ENCODE results near the gene CCDC150. TPM values are rescaled to one million over a fixed set of nuclear protein-coding genes. Genes with fewer than 3 reads are reported as not detected.
"Not testable (repeated sequence)": the region's sequence is repeated elsewhere in the genome, so short reads cannot be mapped to it uniquely, and the experiment has no call there.

Gene CCDC150
- total RNA-seq, 2 experiments from 2014 or later = 18.6 to 30.6 TPM

- no peaks in the 10 kb centered on the region for H3K4me1 Mint-ChIP-seq
- H3K4me3 Mint-ChIP-seq = no peak overlapping the region
- H3K9me3 Mint-ChIP-seq (ENCODE audit: low read depth) = peaks cover 43% of the 10 kb centered on the region
- H3K36me3 Mint-ChIP-seq = peaks cover 80% of the 10 kb centered on the region
- H3K27me3 Mint-ChIP-seq = no peaks in the 10 kb centered on the region
- DNase-seq (no peak), ATAC-seq (no peak)
- H3K27ac Mint-ChIP-seq = no peak overlapping the region
- CTCF ChIA-PET = no interaction called here
These were observed 13.4 kb downstream of the CCDC150 start for GRCh38 chr2:196652869-196653268.

GRCh38 chr2:196653843-196654242 lies 14.3 kb downstream of the CCDC150 start:
- Mint-ChIP-seq H3K27ac (no peak overlapping the region), H3K36me3 (peaks cover 77% of the 10 kb centered on the region)
- CTCF ChIA-PET = no interaction called here

GRCh38 chr2:196655761-196656160 lies 16.2 kb downstream of the CCDC150 start:
- Mint-ChIP-seq H3K36me3 (peaks cover 72% of the 10 kb centered on the region), H3K27ac (no peak overlapping the region), H3K27me3 (no peaks in the 10 kb centered on the region), H3K4me1 (no peaks in the 10 kb centered on the region), H3K4me3 (no peak overlapping the region), H3K9me3 (ENCODE audit: low read depth) (peaks cover 27% of the 10 kb centered on the region)
- DNase-seq (no peak), ATAC-seq (no peak)
- CTCF ChIA-PET = no interaction called here

More at GRCh38 chr2:196653843-196654242, 14.3 kb downstream of the CCDC150 start:
- Mint-ChIP-seq H3K4me3 (no peak overlapping the region), H3K4me1 (no peaks in the 10 kb centered on the region), H3K27me3 (no peaks in the 10 kb centered on the region), H3K9me3 (ENCODE audit: low read depth) (peaks cover 43% of the 10 kb centered on the region)
- DNase-seq (no peak), ATAC-seq (no peak)

GRCh38 chr2:196657333-196657732 lies 17.8 kb downstream of the CCDC150 start:
- DNase-seq = no peak
- CTCF ChIA-PET = no interaction called here
- H3K4me1 Mint-ChIP-seq = no peaks in the 10 kb centered on the region
- ATAC-seq = no peak
- no peaks in the 10 kb centered on the region for H3K27me3 Mint-ChIP-seq
- H3K9me3 Mint-ChIP-seq (ENCODE audit: low read depth) = peaks cover 15% of the 10 kb centered on the region
- H3K36me3 Mint-ChIP-seq = peaks cover 61% of the 10 kb centered on the region
- H3K27ac Mint-ChIP-seq = no peak overlapping the region
- H3K4me3 Mint-ChIP-seq = no peak overlapping the region

- Mint-ChIP-seq H3K27me3 (no peaks in the 10 kb centered on the region), H3K4me1 (no peaks in the 10 kb centered on the region), H3K9me3 (ENCODE audit: low read depth) (no peaks in the 10 kb centered on the region), H3K36me3 (peaks cover 40% of the 10 kb centered on the region), H3K4me3 (no peak overlapping the region), H3K27ac (no peak overlapping the region)
- no peak for ATAC-seq
- CTCF ChIA-PET = no interaction called here
- no peak for DNase-seq
These were observed 20.3 kb downstream of the CCDC150 start for GRCh38 chr2:196659844-196660243.

- no peaks in the 10 kb centered on the region for H3K4me1 Mint-ChIP-seq
- no peak overlapping the region for H3K27ac Mint-ChIP-seq
- no peaks in the 10 kb centered on the region for H3K9me3 Mint-ChIP-seq (ENCODE audit: low read depth)
- DNase-seq = no peak
- no peaks in the 10 kb centered on the region for H3K27me3 Mint-ChIP-seq
- no peak overlapping the region for H3K4me3 Mint-ChIP-seq
- ATAC-seq = no peak
- H3K36me3 Mint-ChIP-seq = peaks cover 43% of the 10 kb centered on the region
- CTCF ChIA-PET = no interaction called here
These were observed 20.7 kb downstream of the CCDC150 start for GRCh38 chr2:196660244-196660643.

GRCh38 chr2:196670342-196670741 lies 30.8 kb downstream of the CCDC150 start:
- Mint-ChIP-seq H3K27ac (no peak overlapping the region), H3K9me3 (ENCODE audit: low read depth) (no peaks in the 10 kb centered on the region), H3K27me3 (no peaks in the 10 kb centered on the region), H3K4me1 (no peaks in the 10 kb centered on the region), H3K4me3 (no peak overlapping the region), H3K36me3 (peaks cover 26% of the 10 kb centered on the region)
- DNase-seq (no peak), ATAC-seq (no peak)
- CTCF ChIA-PET = no interaction called here

- H3K4me1 Mint-ChIP-seq = peaks cover 2% of the 10 kb centered on the region
- no peak overlapping the region for H3K27ac Mint-ChIP-seq
- no peaks in the 10 kb centered on the region for H3K9me3 Mint-ChIP-seq (ENCODE audit: low read depth)
- peaks cover 24% of the 10 kb centered on the region for H3K36me3 Mint-ChIP-seq
- DNase-seq (no peak), ATAC-seq (no peak)
- no peaks in the 10 kb centered on the region for H3K27me3 Mint-ChIP-seq
- H3K4me3 Mint-ChIP-seq = no peak overlapping the region
- CTCF ChIA-PET = no interaction called here
These were observed 36.4 kb downstream of the CCDC150 start for GRCh38 chr2:196675963-196676362.

- Mint-ChIP-seq H3K27ac (no peak overlapping the region), H3K4me1 (peaks cover 2% of the 10 kb centered on the region), H3K4me3 (no peak overlapping the region), H3K9me3 (ENCODE audit: low read depth) (no peaks in the 10 kb centered on the region), H3K27me3 (no peaks in the 10 kb centered on the region), H3K36me3 (peaks cover 26% of the 10 kb centered on the region)
- CTCF ChIA-PET = interaction anchor here (0.6 kb wide), 1 partner anchor 43 kb away, joined by 3 read pairs; no protein-coding TSS in a partner anchor
- no peak for DNase-seq
- ATAC-seq = no peak
These were observed 37.9 kb downstream of the CCDC150 start for GRCh38 chr2:196677404-196677803.

- no peak overlapping the region for H3K27ac Mint-ChIP-seq
- H3K4me3 Mint-ChIP-seq = no peak overlapping the region
- peaks cover 2% of the 10 kb centered on the region for H3K4me1 Mint-ChIP-seq
- DNase-seq = no peak
- H3K27me3 Mint-ChIP-seq = no peaks in the 10 kb centered on the region
- no peak for ATAC-seq
- H3K9me3 Mint-ChIP-seq (ENCODE audit: low read depth) = peaks cover 7% of the 10 kb centered on the region
- CTCF ChIA-PET = no interaction called here
- H3K36me3 Mint-ChIP-seq = peaks cover 34% of the 10 kb centered on the region
These were observed 39.9 kb downstream of the CCDC150 start for GRCh38 chr2:196679368-196679767.

- H3K4me3 Mint-ChIP-seq = no peak overlapping the region
- DNase-seq (no peak), ATAC-seq (no peak)
- CTCF ChIA-PET = no interaction called here
- peaks cover 8% of the 10 kb centered on the region for H3K9me3 Mint-ChIP-seq (ENCODE audit: low read depth)
- H3K4me1 Mint-ChIP-seq = peaks cover 2% of the 10 kb centered on the region
- H3K27ac Mint-ChIP-seq = no peak overlapping the region
- H3K27me3 Mint-ChIP-seq = no peaks in the 10 kb centered on the region
- peaks cover 37% of the 10 kb centered on the region for H3K36me3 Mint-ChIP-seq
These were observed 42.0 kb downstream of the CCDC150 start for GRCh38 chr2:196681510-196681909.

- no peaks in the 10 kb centered on the region for H3K4me1 Mint-ChIP-seq
- ATAC-seq (no peak), DNase-seq (no peak)
- CTCF ChIA-PET = no interaction called here
- H3K9me3 Mint-ChIP-seq (ENCODE audit: low read depth) = peaks cover 16% of the 10 kb centered on the region
- no peak overlapping the region for H3K27ac Mint-ChIP-seq
- no peak overlapping the region for H3K4me3 Mint-ChIP-seq
- peaks cover 41% of the 10 kb centered on the region for H3K36me3 Mint-ChIP-seq
- no peaks in the 10 kb centered on the region for H3K27me3 Mint-ChIP-seq
These were observed 46.3 kb downstream of the CCDC150 start for GRCh38 chr2:196685792-196686191.

- H3K27ac Mint-ChIP-seq, H3K27me3 Mint-ChIP-seq, CTCF ChIA-PET, ATAC-seq, H3K4me1 Mint-ChIP-seq, H3K4me3 Mint-ChIP-seq, DNase-seq: not testable (repeated sequence)
- Mint-ChIP-seq H3K36me3 (peaks cover 36% of the 10 kb centered on the region), H3K9me3 (ENCODE audit: low read depth) (peaks cover 16% of the 10 kb centered on the region)
These were observed 47.2 kb downstream of the CCDC150 start for GRCh38 chr2:196686737-196687136.

GRCh38 chr2:196696423-196697079 lies 57.0 kb downstream of the CCDC150 start:
- CTCF ChIA-PET = no interaction called here
- H3K36me3 Mint-ChIP-seq = peaks cover 12% of the 10 kb centered on the region
- no peaks in the 10 kb centered on the region for H3K27me3 Mint-ChIP-seq
- ATAC-seq (no peak), DNase-seq (no peak)
- H3K4me3 Mint-ChIP-seq = no peak overlapping the region
- H3K4me1 Mint-ChIP-seq = no peaks in the 10 kb centered on the region
- no peaks in the 10 kb centered on the region for H3K9me3 Mint-ChIP-seq (ENCODE audit: low read depth)
- H3K27ac Mint-ChIP-seq = no peak overlapping the region

- CTCF ChIA-PET = no interaction called here
- no peaks in the 10 kb centered on the region for H3K4me1 Mint-ChIP-seq
- no peaks in the 10 kb centered on the region for H3K9me3 Mint-ChIP-seq (ENCODE audit: low read depth)
- no peak overlapping the region for H3K4me3 Mint-ChIP-seq
- no peaks in the 10 kb centered on the region for H3K27me3 Mint-ChIP-seq
- ATAC-seq = no peak
- DNase-seq = no peak
- no peak overlapping the region for H3K27ac Mint-ChIP-seq
- peaks cover 9% of the 10 kb centered on the region for H3K36me3 Mint-ChIP-seq
These were observed 58.3 kb downstream of the CCDC150 start for GRCh38 chr2:196697825-196698224.

Data from activated CD8-positive, alpha-beta memory T cell treated with anti-CD3 and anti-CD28 coated beads, Interleukin-2, amount 10 ng/mL, durations not matched to agents 7 days and 5 days (primary cell).